HepG2 (cell line): ENCODE measurements around the gene NFIL3. TPM values are rescaled to one million over a fixed set of nuclear protein-coding genes. Genes with fewer than 3 reads are reported as not detected.

ENCODE experiments used
- AHDC1 ChIP-seq: sonication (generic); formaldehyde crosslinking; IDR thresholded peaks from 2 replicates; pipeline ENCODE4 v1.5.1; 2020; ENCODE audit warnings: mild to moderate bottlenecking, missing genetic modification reagents, borderline replicate concordance
- CENPT ChIP-seq: sonication (generic); formaldehyde crosslinking; IDR thresholded peaks from 2 replicates; pipeline ENCODE4 v1.8.0; 2022; ENCODE audit warnings: low read depth, mild to moderate bottlenecking, moderate library complexity, missing genetic modification reagents
- GTF2F1 ChIP-seq: fragments of 150-350 bp; IDR thresholded peaks from 2 replicates; pipeline ENCODE4 v1.6.1; 2014; ENCODE audit warnings: low read length
- HIVEP1 ChIP-seq: sonication (generic); formaldehyde crosslinking; IDR thresholded peaks from 2 replicates; pipeline ENCODE4 v1.4.0; 2020; ENCODE audit warnings: mild to moderate bottlenecking, missing genetic modification reagents
- SIX4 ChIP-seq: sonication (generic); formaldehyde crosslinking; IDR thresholded peaks from 2 replicates; pipeline ENCODE4 v1.4.0; 2020; ENCODE audit warnings: missing genetic modification reagents
- SMAD1 ChIP-seq: sonication (generic); formaldehyde crosslinking; IDR thresholded peaks from 2 replicates; pipeline ENCODE4 v1.4.0; 2020; ENCODE audit warnings: missing genetic modification reagents, low read depth, mild to moderate bottlenecking, borderline replicate concordance
- SNAI1 ChIP-seq: sonication (generic); formaldehyde crosslinking; IDR thresholded peaks from 2 replicates; pipeline ENCODE4 v1.5.0; 2020; ENCODE audit warnings: mild to moderate bottlenecking, missing genetic modification reagents, borderline replicate concordance
- SP4 ChIP-seq: sonication (generic); formaldehyde crosslinking; IDR thresholded peaks from 2 replicates; pipeline ENCODE4 v1.8.1; 2023; ENCODE audit warnings: mild to moderate bottlenecking, missing genetic modification reagents
- ZBTB33 ChIP-seq: sonication (generic); formaldehyde crosslinking; IDR thresholded peaks from 2 replicates; pipeline ENCODE4 v1.4.0; 2020; ENCODE audit warnings: missing genetic modification reagents
- ZFAT ChIP-seq: sonication (generic); formaldehyde crosslinking; conservative IDR thresholded peaks from 2 replicates; pipeline ENCODE4 v1.8.1; 2023; ENCODE audit warnings: missing genetic modification reagents, inconsistent platforms
- ZNF264 ChIP-seq: sonication (generic); formaldehyde crosslinking; IDR thresholded peaks from 2 replicates; pipeline ENCODE4 v1.4.0; 2020; ENCODE audit warnings: missing genetic modification reagents
- ZNF275 ChIP-seq: sonication (generic); formaldehyde crosslinking; IDR thresholded peaks from 2 replicates; pipeline ENCODE4 v1.8.0; 2022; ENCODE audit warnings: missing genetic modification reagents, mild to moderate bottlenecking, inconsistent platforms, borderline replicate concordance
- ZNF44 ChIP-seq: sonication (generic); formaldehyde crosslinking; IDR thresholded peaks from 2 replicates; pipeline ENCODE4 v1.5.1; 2020; ENCODE audit warnings: mild to moderate bottlenecking, missing genetic modification reagents
- ZNF441 ChIP-seq: sonication (generic); formaldehyde crosslinking; IDR thresholded peaks from 2 replicates; pipeline ENCODE4 v1.7.0; 2021; ENCODE audit warnings: missing genetic modification reagents, borderline replicate concordance
- ZNF740 ChIP-seq: sonication (generic); formaldehyde crosslinking; IDR thresholded peaks from 2 replicates; pipeline ENCODE4 v1.4.0; 2020; ENCODE audit warnings: missing genetic modification reagents
- polyA plus RNA-seq, 8 experiments: library from polyadenylated mRNA; depleted of rRNA in 3 of 8; stranded (reverse) in 7 of 8; unstranded in 1 of 8; fragments of >200 nt; fragmentation: Illumina TruSeq in 4 of 8; extraction: Trizol in 4 of 8; gene quantifications; 2 replicates each; pipeline versions ENCODE4 v1.2.1 to v1.2.3, GENCODE V29; 2011 to 2016; ENCODE audit warnings: low read depth in 4 of 8, missing spikeins in 1 of 8, mixed read lengths in 1 of 8; ENCODE audit not compliant: insufficient read depth in 1 of 8
- total RNA-seq, 5 experiments: library from RNA; depleted of rRNA; stranded (reverse); fragments of >200 nt; fragmentation: Illumina TruSeq; extraction: Trizol; gene quantifications; 2 replicates each; pipeline ENCODE4 v1.2.3, GENCODE V29; 2016; ENCODE audit warnings: low read depth in 1 of 5
- TF ChIP-seq, protein P1 (sequence below): sonication (generic); formaldehyde crosslinking; IDR thresholded peaks from 2 replicates; pipeline ENCODE4 v1.8.1; 2023; ENCODE audit warnings: mild to moderate bottlenecking, moderate library complexity, missing genetic modification reagents
- TF ChIP-seq, protein P2 (sequence below): IDR thresholded peaks from 2 replicates; pipeline ENCODE4 v1.6.1; 2012; ENCODE audit warnings: inconsistent platforms
- TF ChIP-seq, protein P3 (sequence below): sonication (generic); formaldehyde crosslinking; IDR thresholded peaks from 2 replicates; pipeline ENCODE4 v1.5.0; 2020; ENCODE audit warnings: missing genetic modification reagents

Gene NFIL3
- total and polyA plus RNA-seq, 2 of the 13 experiments (the other 11 are each of a cell fraction or from before 2014, with no cell fraction given) = 46.6 to 54.2 TPM

DNA sequence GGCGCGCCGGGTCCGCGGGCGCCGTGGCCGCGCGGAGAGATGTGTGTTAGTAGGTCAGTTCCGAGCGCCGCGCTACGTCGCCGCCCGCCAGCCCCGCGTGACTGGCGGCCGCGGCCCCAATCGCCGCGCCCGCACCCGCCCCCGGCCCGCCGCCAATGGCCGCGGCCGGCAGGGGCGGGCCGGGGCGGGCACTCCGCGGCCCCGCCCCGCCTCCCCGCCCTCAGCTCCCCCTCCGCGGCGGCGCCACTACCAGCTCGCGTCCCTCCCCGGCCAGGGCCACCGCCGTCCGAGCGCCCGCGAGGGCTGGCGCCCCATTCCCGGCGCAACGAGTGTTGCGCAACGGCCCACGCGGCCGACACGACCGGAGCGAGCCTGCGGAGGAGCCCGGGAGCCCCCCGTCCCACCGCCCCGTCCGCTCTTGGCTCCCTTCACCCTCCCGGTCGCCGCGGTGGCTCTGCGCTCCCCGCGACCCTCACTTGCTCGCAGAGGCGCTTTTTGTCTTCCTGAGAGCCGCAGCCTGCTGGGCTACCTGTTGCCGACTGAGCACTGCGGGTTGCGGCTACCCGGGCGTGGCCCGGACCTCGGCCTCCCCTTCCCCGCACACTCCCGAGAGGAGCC lies at the start of gene NFIL3 (continued):
- peak; percentile 55 for TF ChIP-seq HIVEP1 (CRISPR knock-in tag)
- no peak for TF ChIP-seq SIX4 (CRISPR knock-in tag)
- no peak for TF ChIP-seq SNAI1 (CRISPR knock-in tag)
- no peak for TF ChIP-seq ZBTB33
- TF ChIP-seq AHDC1 = peak; percentile 62; the same call in 1 of the 2 replicates
- TF ChIP-seq, protein P1, sequence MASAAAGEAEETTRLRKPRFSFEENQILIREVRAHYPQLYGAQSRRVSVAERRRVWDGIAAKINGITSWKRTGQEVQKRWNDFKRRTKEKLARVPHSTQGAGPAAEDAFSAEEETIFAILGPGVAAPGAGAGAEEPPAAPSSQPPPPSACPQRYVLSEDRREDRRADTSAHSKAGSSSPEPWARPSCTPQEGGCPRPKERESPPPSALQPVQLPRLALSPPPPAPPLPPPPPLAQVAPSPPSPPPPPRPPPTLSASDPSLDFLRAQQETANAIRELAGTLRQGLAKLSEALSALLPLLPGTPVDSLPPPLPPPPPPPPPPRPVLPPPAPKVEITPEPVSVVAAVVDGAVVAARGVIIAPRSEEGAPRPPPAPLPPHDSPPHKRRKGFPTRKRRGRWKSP (CRISPR knock-in tag) = peak; percentile 78
- TF ChIP-seq, protein P2, sequence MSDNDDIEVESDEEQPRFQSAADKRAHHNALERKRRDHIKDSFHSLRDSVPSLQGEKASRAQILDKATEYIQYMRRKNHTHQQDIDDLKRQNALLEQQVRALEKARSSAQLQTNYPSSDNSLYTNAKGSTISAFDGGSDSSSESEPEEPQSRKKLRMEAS = peak; percentile 57
- TF ChIP-seq SMAD1 (CRISPR knock-in tag) = no peak
- peak; percentile 36; the same call in 1 of the 2 replicates for TF ChIP-seq ZNF740
- no peak for TF ChIP-seq GTF2F1
- TF ChIP-seq ZNF264 (CRISPR knock-in tag) = no peak
- no peak for TF ChIP-seq CENPT
- TF ChIP-seq ZFAT (CRISPR knock-in tag) = no peak
- peak; percentile 31; the same call in 1 of the 2 replicates for TF ChIP-seq SP4
- TF ChIP-seq ZNF275 (CRISPR knock-in tag) = 0 out of 2 replicates have a peak, but pooled peaks have one; percentile 31
- peak; percentile 32; the same call in 1 of the 2 replicates for TF ChIP-seq ZNF441 (CRISPR knock-in tag)
- TF ChIP-seq, protein P3, sequence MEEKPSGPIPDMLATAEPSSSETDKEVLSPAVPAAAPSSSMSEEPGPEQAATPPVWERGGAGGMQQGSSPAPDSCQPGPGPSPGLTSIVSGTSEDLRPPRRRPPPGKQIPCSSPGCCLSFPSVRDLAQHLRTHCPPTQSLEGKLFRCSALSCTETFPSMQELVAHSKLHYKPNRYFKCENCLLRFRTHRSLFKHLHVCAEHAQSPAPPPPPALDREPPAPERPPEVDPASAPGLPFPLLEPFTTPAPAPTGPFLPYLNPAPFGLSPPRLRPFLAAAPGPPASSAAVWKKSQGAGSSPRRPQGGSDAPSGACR (CRISPR knock-in tag) = 0 out of 2 replicates have a peak, but pooled peaks have one; percentile 49
- no peak for TF ChIP-seq ZNF44 (CRISPR knock-in tag)
